Prostate gland (tissue), 2 donors: ENCODE measurements around the gene TAS1R3. TPM values are rescaled to one million over a fixed set of nuclear protein-coding genes. Genes with fewer than 3 reads are reported as not detected.

Experiments
- DNase-seq: peaks from one replicate; pipeline ENCODE4 v3.0.0-alpha.2; 2019; ENCODE audit warnings: low spot score
- H3K27ac ChIP-seq, 2 donors: fragments of 200-600 bp; sonication (generic); 2 replicates each; pipeline ENCODE4 v1.5.1; 2017 to 2019
- H3K27me3 ChIP-seq: fragments of 200-600 bp; sonication (generic); replicated peaks from 2 replicates; pipeline ENCODE4 v1.5.1; 2019; ENCODE audit not compliant: insufficient read depth
- H3K36me3 ChIP-seq, 2 donors: fragments of 200-600 bp; sonication (generic); 1 replicate in 1 of 2; 2 replicates in 1 of 2; pipeline versions ENCODE4 v1.5.1 to v1.8.1; 2017 to 2019
- H3K4me1 ChIP-seq: fragments of 200-600 bp; sonication (generic); replicated peaks from 2 replicates; pipeline ENCODE4 v1.5.1; 2019
- H3K4me3 ChIP-seq, 2 donors: fragments of 200-600 bp; sonication (generic); 2 replicates each; pipeline ENCODE4 v1.5.1; 2017 to 2019
- H3K9me3 ChIP-seq: fragments of 200-600 bp; sonication (generic); 2 replicates; pipeline ENCODE4 v1.5.1; 2017
- CTCF ChIP-seq, 4 experiments: fragments of 200-600 bp in 2 of 4; fragments of 450-650 bp in 2 of 4; sonication (generic) in 2 of 4; IDR thresholded peaks; 1 replicate in 3 of 4; 2 replicates in 1 of 4; pipeline ENCODE4 v1.5.1; 2016 to 2019; ENCODE audit warnings: antibody characterized with exemption in 4 of 4, mild to moderate bottlenecking in 2 of 4, moderate library complexity in 2 of 4
- POLR2A ChIP-seq: fragments of 450-650 bp; IDR thresholded peaks from one replicate; pipeline ENCODE4 v1.6.1; 2016; ENCODE audit warnings: antibody characterized with exemption, mild to moderate bottlenecking
- POLR2AphosphoS5 ChIP-seq: sonication (generic); formaldehyde crosslinking; IDR thresholded peaks from one replicate; pipeline ENCODE4 v1.6.1; 2017; ENCODE audit warnings: antibody characterized with exemption
- WGBS: methylation state at CpG from one replicate; pipeline ENCODE4 v1.1.5; 2018; 5-methylcytosine and 5-hydroxymethylcytosine counted together
- intact Hi-C: fragments of 100-400 bp; cut with DNase I; formaldehyde crosslinking; loops from one replicate; pipeline ENCODE4 v1.14.2; 2022
- total RNA-seq, 2 donors: library from RNA; depleted of rRNA; stranded (reverse); fragments of >200 nt; gene quantifications; one replicate each; pipeline ENCODE4 v1.1.0, GENCODE V29; 2016

TAS1R3 gene
- total RNA-seq, 2 donors from 2014 or later: 0.80 TPM; not detected in 1

- WGBS: 63% methylated on average over 21 of the region's 36 CpGs
- TF ChIP-seq POLR2AphosphoS5: no peak
- no peak for TF ChIP-seq CTCF (IDR thresholded peaks at IDR 0.05)
- TF ChIP-seq POLR2A: no peak
- Histone ChIP-seq H3K9me3 (no peaks in the 10 kb centered on the region), H3K4me1 (peaks cover 4% of the 10 kb centered on the region), H3K36me3 (peaks cover 2 to 6% of the 10 kb centered on the region in 2 donors), H3K27ac (no peak overlapping the region), H3K27me3 (no peaks in the 10 kb centered on the region), H3K4me3 (no peak overlapping the region)
- DNase-seq: no peak
- intact Hi-C loops: no loop called here
Measured at GRCh38 chr1:1333551-1334241, 2.6 kb downstream of the TAS1R3 start.

GRCh38 chr1:1334835-1335234, 3.8 kb downstream of the TAS1R3 start:
- peaks cover 2 to 6% of the 10 kb centered on the region in 2 donors for H3K36me3 ChIP-seq
- DNase-seq: no peak
- TF ChIP-seq POLR2AphosphoS5 (no peak), POLR2A (no peak)
- no peak overlapping the region for H3K27ac ChIP-seq
- H3K4me3 ChIP-seq: no peak overlapping the region
- intact Hi-C loops: no loop called here
- peaks cover 4% of the 10 kb centered on the region for H3K4me1 ChIP-seq
- H3K9me3 ChIP-seq: no peaks in the 10 kb centered on the region
- no peaks in the 10 kb centered on the region for H3K27me3 ChIP-seq
- WGBS: 68% methylated on average over 4 of the region's 11 CpGs

GRCh38 chr1:1335283-1335682, 4.2 kb downstream of the TAS1R3 start:
- Histone ChIP-seq H3K27me3 (no peaks in the 10 kb centered on the region), H3K4me3 (no peak overlapping the region), H3K9me3 (no peaks in the 10 kb centered on the region), H3K36me3 (peaks cover 2 to 6% of the 10 kb centered on the region in 2 donors), H3K27ac (no peak overlapping the region), H3K4me1 (peaks cover 4% of the 10 kb centered on the region)
- intact Hi-C loops: no loop called here
- no peak for DNase-seq
- 70% methylated on average over 16 of the region's 16 CpGs for WGBS
- TF ChIP-seq POLR2AphosphoS5 (no peak), CTCF (IDR thresholded peaks at IDR 0.05) (no peak), POLR2A (no peak)

GRCh38 chr1:1335792-1336248, 4.7 kb downstream of the TAS1R3 start:
- peaks cover 4% of the 10 kb centered on the region for H3K4me1 ChIP-seq
- no peaks in the 10 kb centered on the region for H3K27me3 ChIP-seq
- intact Hi-C loops: no loop called here
- no peak for DNase-seq
- H3K36me3 ChIP-seq: peaks cover 2 to 6% of the 10 kb centered on the region in 2 donors
- WGBS: 82% methylated on average over 21 of the region's 21 CpGs
- no peaks in the 10 kb centered on the region for H3K9me3 ChIP-seq
- H3K4me3 ChIP-seq: no peak overlapping the region
- no peak overlapping the region for H3K27ac ChIP-seq
- no peak for TF ChIP-seq CTCF (IDR thresholded peaks at IDR 0.05)
- no peak for TF ChIP-seq POLR2AphosphoS5
- no peak for TF ChIP-seq POLR2A

- Histone ChIP-seq H3K4me1 (no peaks in the 10 kb centered on the region), H3K27ac (no peak overlapping the region), H3K9me3 (no peaks in the 10 kb centered on the region), H3K36me3 (peaks cover 2 to 6% of the 10 kb centered on the region in 2 donors), H3K4me3 (no peak overlapping the region), H3K27me3 (no peaks in the 10 kb centered on the region)
- intact Hi-C loops: no loop called here
- no peak for DNase-seq
- WGBS: 89% methylated on average over 25 of the region's 26 CpGs
- TF ChIP-seq CTCF (IDR thresholded peaks at IDR 0.05): no peak
- no peak for TF ChIP-seq POLR2A
- no peak for TF ChIP-seq POLR2AphosphoS5
Measured at GRCh38 chr1:1336446-1336845, 5.4 kb downstream of the TAS1R3 start.
